NCI-H2171 treated with DMSO at 0.1 percent for 48 hours (cell line): ENCODE results near the gene DMAC2L.
A peak's percentile ranks its signal among the peaks of the same experiment; 100 is the strongest.

Experiments used
- DNase-seq: peaks from one replicate; lab custom pipeline; 2025; lab: John Stamatoyannopoulos, UW

The DMAC2L gene

DNA sequence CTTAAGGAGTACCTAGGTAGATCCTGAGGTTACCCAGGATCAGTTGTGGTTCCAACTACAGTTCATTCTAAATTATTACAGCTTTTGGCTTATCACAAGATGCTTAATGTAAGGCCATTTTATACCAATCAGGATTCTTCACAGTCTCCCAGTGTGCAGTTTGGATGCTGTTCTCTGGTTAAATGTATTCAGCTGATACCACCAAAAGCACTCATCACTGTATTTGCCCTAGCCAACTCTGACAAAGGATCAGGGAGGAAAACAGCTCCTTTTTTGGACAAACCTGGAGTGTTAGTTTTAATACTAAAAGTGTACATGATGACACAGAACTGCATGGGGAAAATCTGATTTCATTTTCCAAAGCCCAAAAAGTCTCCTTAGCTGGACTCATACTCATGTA, 19.5 kb downstream of the DMAC2L start:
- no peak for DNase-seq

GRCh38 chr14:50333014-50333509, 20.9 kb downstream of the DMAC2L start:
- DNase-seq, result no peak

DNA sequence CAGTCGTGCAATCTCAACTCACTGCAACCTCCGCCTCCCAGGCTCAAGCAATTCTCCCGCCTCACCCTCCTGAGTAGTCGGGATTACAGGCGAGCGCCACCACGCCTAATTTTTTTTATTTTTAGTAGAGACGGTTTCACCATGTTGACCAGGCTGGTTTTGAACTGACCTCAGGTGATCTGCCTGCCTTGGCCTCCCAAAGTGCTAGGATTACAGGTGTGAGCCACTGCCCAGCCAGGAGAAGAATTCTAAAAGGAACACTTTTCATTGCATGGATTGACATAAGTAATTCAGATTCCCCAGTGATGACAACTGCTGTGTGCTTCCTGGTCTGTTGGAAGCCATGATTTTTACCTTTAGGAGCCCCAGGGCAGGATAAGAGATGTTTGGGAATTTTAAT, 22.1 kb downstream of the DMAC2L start:
- no peak for DNase-seq

DNA sequence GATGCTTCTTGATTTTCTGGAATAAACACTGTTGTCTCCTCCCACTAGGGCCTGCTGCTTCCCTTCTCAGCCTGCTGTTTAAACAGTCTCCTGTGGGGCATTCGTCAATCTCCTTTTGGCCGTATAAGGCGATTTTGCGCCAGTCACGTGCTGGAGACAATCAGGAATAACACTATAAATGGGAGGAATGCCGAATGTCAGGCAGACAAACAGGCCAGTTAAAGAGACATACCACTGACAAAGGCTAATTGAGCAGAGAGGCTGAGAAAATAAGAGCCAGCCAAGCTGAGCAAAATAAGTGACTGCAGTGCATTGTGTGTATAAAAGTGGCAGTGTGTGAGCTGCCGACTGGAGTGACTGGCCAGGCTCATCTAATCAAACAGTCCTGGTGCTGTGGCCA, 23.3 kb downstream of the DMAC2L start:
- DNase-seq, result peak; percentile 99

- DNase-seq, result peak; percentile 97
Observed at GRCh38 chr14:50335989-50336824, 24.1 kb downstream of the DMAC2L start.

DNA sequence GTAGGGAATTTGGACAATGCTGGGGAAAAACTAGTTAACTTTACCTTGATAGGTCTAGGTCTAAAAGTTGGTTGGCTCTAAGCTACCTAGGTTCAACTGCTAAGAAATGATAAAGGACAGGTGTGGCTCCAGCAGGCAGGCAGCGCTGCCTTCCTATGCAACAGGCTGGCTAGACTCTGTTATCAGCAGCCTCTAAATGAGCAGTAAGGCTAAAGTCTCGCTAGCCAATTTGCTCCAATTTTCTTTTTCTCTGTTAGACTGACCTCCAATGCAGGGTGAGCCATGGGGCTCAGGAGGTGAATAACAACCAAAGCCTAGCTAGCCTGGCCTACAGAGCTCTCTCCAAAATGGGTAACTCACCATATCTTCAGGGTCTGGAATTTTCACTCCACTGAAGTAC, 26.5 kb downstream of the DMAC2L start:
- no peak for DNase-seq

DNA sequence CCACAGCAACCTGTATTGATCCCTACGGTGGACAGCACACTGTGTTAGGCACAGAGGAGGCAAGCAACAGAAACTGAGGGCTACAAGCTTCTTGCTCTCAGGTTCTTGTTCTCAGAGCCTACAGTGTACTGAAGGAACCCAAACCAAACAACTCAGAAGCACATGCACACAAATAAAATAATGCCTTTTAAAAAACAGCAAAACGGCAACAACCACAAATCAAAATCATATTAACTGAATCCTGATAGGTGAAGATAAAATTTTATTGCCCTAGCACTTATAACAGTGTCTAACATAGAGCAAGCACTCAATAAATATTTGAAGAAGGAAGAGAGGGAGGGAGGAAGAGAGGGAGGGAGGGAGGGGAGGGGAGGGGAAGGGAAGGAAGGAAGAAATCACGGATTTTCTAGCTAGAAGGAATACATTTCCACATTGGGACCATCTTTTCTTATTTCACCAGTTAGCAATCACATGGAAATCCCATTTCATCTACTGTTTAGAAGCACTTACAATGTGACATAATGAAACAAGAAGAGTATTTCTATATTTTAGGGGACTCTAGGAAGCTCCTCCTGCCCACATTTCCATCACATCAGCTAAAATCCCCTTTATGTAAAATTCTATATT, 27.2 kb downstream of the DMAC2L start:
- DNase-seq, result no peak

DNA sequence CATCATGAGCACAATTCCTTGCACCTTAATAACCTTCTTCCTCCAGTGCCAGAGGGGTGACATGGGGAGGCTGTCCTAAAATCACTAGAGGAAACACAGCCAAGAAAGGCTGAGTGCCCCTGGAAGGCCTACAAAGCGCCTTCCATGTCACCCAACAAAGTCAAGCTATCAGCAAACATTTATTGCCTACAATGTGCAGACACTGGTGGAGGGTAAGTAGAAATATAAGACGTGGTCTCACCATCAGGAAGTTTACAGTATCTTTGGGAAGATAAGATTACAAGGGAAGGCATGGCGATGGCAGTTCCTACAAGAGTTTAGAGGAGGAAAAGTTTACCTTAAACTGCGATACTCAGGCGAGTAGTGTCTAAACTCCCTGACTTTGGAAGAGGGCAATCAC, 27.9 kb downstream of the DMAC2L start:
- no peak for DNase-seq

DNA sequence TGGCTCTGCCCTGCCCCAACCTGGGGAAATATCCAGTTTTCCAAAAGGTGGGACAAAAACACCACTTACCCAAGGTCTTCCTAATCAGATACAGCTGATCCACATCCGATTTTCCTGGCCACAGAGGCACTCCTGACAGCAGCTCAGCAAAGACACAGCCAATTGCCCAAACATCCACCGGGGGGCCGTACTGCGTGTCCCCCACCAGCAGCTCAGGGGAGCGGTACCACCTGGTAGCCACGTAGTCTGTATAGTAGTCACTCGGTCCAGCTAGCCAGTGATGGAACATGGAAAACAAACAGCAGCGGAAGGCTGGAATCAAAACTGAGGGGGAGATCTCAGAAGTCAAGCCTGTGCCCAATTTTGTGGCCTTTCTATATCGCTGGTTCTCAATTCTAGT, 28.8 kb downstream of the DMAC2L start:
- DNase-seq, result peak; percentile 15

DNA sequence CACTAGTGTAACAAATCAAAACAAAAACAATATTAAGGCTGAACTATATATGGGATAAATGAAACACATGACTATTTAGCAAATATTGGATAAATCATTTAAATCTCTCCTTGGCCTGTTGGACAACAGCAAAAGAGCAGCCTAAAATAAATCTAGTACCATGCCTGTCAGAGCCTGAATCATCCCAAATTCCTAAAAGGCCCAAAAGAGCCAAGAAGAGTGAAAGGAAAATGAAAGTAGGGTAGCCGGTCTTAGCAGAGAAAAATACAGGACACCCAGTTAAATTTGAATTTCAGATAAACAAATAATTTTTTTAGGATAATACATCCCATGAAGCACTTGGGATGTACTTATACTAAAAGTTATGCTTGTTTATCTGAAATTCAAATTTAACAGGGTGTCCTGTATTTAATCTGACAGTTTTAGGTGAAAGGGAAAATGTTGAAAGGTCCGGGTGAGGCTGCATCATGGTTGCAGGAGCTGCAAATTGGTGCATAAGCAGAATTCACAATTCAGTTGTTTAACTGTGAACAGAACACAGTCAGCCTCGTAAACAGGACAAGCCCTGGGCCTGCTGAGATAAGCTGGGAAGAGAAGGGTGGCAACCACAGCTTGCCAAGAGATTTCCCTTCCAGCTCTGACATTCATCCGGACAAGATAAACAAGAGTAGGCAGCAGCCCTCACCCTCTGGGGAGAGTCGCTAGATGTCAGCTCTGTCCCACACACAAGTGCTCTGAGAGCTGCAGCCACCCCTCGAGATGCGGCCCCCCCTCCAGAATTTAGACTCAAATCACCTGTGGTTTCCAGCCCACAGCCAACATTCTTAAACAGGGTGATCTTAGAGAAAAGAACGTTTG, 30.3 kb downstream of the DMAC2L start:
- DNase-seq, result peak; percentile 79

- DNase-seq, result peak; percentile 77
Observed at GRCh38 chr14:50343434-50343833, 31.3 kb downstream of the DMAC2L start.

DNA sequence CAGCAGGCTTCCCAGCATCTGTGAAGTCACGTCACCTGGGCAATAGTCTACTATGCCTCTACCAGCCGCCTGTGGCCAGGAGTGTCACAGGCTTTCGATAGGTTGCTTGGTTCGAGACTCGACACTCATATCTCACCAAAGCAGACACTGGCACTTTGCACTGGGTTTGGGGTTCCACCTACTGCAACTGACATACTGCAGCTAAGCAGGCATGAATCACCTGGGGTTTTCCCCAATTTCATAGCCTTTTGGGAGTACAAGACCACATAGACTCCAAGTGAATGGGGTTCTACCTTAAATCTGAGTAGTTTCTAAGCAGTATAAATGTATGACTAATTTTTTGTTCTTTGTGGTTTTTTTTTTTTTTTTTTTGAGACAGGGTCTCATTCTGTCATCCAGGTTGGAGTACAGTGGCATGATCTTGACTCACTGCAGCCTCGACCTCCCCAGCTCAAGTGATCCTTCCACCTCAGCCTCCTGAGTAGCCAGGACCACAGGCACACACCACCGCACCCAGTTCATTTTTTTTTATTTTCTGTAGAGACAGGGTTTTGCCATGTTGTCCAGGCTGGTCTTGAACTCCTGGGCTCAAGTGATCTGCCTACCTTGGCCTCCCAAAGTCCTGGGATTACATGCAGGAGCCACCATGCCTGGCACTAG, 32.1 kb downstream of the DMAC2L start:
- DNase-seq, result no peak

GRCh38 chr14:50344876-50345563, 32.9 kb downstream of the DMAC2L start:
- DNase-seq, result no peak

DNA sequence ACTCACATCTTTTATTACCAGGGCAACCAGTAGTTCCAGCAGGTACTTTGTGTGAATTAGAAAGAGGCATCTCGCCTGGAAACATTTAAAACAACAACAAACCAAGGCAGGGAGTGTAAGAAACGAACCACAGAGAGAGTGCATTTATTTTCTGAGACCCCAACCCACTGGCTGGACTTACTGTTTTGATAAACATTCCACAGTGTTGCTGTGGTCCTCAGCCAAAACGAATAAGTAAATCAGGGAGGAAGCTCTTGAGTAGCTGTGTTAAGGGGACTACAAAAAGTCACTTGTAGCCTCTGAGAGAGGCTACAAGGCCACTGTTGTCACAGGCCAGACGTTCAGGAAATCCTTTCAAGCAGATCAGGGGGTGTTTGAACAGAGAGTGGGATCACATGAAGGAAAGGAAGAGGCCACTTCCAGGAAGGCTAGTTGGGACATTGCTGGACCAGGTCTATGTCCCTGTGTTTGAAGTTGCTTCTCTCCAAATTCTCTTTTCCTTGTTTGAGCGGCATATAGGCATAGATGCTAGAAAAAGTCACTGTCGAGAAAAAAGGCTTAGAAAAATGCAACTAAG, 33.8 kb downstream of the DMAC2L start:
- no peak for DNase-seq

GRCh38 chr14:50347521-50347920, 35.4 kb downstream of the DMAC2L start:
- no peak for DNase-seq

- DNase-seq, result no peak
Observed at GRCh38 chr14:50348933-50349332, 36.8 kb downstream of the DMAC2L start.

DNA sequence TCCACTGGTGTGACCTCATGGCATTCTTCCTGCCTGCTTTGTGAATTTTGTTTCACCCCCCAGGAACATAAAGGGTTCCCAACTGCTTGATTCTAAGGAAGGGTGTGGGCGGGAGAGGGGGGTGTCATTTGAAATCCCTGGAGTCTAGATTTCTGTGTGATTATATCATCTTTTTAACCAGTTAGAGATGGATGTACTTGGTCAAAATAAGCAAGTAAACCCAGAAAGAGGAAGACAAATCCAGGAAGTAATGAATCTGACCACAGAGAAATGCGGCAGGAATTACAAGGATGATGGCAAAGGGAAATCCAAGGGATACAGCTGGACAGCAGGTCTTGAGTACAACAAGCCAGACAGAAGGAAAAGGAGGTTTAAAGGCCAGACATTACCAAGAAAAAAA, 38.9 kb downstream of the DMAC2L start:
- no peak for DNase-seq

- DNase-seq, result no peak
Observed at GRCh38 chr14:50352584-50352983, 40.5 kb downstream of the DMAC2L start.

DNA sequence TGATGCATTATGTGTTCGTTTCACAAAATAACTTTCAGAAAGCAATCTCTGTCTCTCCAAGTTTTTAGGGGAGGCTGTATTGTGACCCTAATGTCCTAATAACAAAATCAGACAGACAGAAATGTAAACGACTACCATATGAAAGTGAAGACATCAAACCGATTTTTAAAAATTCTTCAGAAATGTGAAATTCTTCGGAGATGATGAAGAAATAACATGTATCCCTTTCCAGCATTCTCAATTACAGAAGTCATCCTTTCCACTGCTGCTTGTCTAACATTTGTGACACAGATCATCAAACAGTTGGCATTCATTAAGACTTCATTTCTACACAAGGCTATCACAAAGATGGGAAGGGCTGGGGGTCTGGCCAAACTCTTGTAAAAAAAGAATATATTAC, 41.0 kb downstream of the DMAC2L start:
- DNase-seq, result no peak

GRCh38 chr14:50354527-50354926, 42.4 kb downstream of the DMAC2L start:
- DNase-seq, result peak; percentile 84

- no peak for DNase-seq
Observed at GRCh38 chr14:50355692-50356091, 43.6 kb downstream of the DMAC2L start.
